Measurements from ENCODE around the gene TTC27. TPM values are rescaled to one million over a fixed set of nuclear protein-coding genes. Genes with fewer than 3 reads are reported as not detected.

The TTC27 gene
- polyA plus RNA-seq, 1 donor from 2014 or later = 11.1 TPM

DNA sequence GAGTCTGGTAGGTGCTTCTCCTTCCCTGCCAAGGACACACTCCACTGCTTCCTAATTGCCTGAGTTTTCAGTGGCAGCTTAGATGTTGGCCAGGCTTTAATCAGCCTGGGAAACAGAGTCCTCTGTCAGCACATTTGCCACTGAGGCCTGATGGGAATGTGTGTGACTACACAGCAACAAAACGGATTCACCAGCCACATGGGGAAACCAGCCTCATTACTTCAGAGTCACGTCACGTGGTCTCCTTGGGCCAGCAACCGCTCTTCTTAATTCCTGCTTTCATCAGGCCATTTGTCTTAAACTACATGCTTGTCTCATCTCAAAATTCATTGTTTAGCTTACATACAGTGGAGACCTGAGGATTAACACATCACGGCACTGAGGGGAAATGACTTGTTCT is 225.0 kb downstream of the TTC27 start:
- no peaks in the 10 kb centered on the region for H3K9me3 ChIP-seq (ENCODE audit: low read length)
- no peaks in the 10 kb centered on the region for H3K36me3 ChIP-seq (ENCODE audit: insufficient read depth, low read length)
- TF ChIP-seq, protein P1, sequence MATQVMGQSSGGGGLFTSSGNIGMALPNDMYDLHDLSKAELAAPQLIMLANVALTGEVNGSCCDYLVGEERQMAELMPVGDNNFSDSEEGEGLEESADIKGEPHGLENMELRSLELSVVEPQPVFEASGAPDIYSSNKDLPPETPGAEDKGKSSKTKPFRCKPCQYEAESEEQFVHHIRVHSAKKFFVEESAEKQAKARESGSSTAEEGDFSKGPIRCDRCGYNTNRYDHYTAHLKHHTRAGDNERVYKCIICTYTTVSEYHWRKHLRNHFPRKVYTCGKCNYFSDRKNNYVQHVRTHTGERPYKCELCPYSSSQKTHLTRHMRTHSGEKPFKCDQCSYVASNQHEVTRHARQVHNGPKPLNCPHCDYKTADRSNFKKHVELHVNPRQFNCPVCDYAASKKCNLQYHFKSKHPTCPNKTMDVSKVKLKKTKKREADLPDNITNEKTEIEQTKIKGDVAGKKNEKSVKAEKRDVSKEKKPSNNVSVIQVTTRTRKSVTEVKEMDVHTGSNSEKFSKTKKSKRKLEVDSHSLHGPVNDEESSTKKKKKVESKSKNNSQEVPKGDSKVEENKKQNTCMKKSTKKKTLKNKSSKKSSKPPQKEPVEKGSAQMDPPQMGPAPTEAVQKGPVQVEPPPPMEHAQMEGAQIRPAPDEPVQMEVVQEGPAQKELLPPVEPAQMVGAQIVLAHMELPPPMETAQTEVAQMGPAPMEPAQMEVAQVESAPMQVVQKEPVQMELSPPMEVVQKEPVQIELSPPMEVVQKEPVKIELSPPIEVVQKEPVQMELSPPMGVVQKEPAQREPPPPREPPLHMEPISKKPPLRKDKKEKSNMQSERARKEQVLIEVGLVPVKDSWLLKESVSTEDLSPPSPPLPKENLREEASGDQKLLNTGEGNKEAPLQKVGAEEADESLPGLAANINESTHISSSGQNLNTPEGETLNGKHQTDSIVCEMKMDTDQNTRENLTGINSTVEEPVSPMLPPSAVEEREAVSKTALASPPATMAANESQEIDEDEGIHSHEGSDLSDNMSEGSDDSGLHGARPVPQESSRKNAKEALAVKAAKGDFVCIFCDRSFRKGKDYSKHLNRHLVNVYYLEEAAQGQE (IDR thresholded peaks at IDR 0.05; ENCODE audit: borderline replicate concordance) = no peak
- TF ChIP-seq, protein P2, sequence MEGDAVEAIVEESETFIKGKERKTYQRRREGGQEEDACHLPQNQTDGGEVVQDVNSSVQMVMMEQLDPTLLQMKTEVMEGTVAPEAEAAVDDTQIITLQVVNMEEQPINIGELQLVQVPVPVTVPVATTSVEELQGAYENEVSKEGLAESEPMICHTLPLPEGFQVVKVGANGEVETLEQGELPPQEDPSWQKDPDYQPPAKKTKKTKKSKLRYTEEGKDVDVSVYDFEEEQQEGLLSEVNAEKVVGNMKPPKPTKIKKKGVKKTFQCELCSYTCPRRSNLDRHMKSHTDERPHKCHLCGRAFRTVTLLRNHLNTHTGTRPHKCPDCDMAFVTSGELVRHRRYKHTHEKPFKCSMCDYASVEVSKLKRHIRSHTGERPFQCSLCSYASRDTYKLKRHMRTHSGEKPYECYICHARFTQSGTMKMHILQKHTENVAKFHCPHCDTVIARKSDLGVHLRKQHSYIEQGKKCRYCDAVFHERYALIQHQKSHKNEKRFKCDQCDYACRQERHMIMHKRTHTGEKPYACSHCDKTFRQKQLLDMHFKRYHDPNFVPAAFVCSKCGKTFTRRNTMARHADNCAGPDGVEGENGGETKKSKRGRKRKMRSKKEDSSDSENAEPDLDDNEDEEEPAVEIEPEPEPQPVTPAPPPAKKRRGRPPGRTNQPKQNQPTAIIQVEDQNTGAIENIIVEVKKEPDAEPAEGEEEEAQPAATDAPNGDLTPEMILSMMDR (IDR thresholded peaks at IDR 0.05; ENCODE audit: poor library complexity, severe bottlenecking) = no peak
- no peaks in the 10 kb centered on the region for H3K79me2 ChIP-seq (replicated peaks; ENCODE audit: insufficient read depth, low read length)
- no peak overlapping the region for H3K27ac ChIP-seq (ENCODE audit: low read length)
- no peaks in the 10 kb centered on the region for H3K27me3 ChIP-seq (ENCODE audit: insufficient read depth, low read depth, low read length)
- no peak overlapping the region for H3K4me2 ChIP-seq (ENCODE audit: low read length)
- no peak overlapping the region for H3K9ac ChIP-seq (ENCODE audit: low read length)
- no peak overlapping the region for H3K4me3 ChIP-seq (ENCODE audit: low read length)
- H3F3A ChIP-seq (ENCODE audit: insufficient read depth, low read length, poor library complexity, severe bottlenecking) = no peaks in the 10 kb centered on the region
- no peak overlapping the region for H2AFZ ChIP-seq (ENCODE audit: low read depth, low read length)
- H3K9me2 ChIP-seq (ENCODE audit: insufficient read depth, low read length) = no peaks in the 10 kb centered on the region
- no peaks in the 10 kb centered on the region for H4K20me1 ChIP-seq (ENCODE audit: insufficient read depth)

DNA sequence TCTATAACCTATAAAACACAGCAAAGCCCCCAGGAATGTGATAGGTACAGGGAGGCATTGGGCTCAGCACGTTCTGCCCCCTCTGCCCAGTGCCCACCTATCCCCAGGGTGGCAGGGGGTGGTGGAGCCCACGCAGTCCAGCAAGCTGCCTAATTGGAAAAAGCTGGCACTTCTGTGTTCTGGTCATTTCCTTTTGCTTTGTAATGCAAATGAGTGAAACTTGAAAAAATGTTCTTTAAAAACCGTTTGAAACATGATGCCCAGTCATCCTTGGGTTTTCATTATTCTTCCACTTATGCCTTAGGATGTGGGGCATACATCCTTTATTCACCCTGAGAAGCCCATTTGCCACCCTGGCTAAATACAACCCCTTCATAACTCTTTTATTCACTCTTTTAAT is 229.0 kb downstream of the TTC27 start:
- H3K9me2 ChIP-seq (ENCODE audit: insufficient read depth, low read length) = no peaks in the 10 kb centered on the region
- H3K9me3 ChIP-seq (ENCODE audit: low read length) = no peaks in the 10 kb centered on the region
- H2AFZ ChIP-seq (ENCODE audit: low read depth, low read length) = no peak overlapping the region
- no peaks in the 10 kb centered on the region for H3K27me3 ChIP-seq (ENCODE audit: insufficient read depth, low read depth, low read length)
- H3K36me3 ChIP-seq (ENCODE audit: insufficient read depth, low read length) = no peaks in the 10 kb centered on the region
- H3K9ac ChIP-seq (ENCODE audit: low read length) = no peak overlapping the region
- TF ChIP-seq MXI1 (conservative IDR thresholded peaks at IDR 0.05; ENCODE audit: poor library complexity, severe bottlenecking) (no peak), POLR2AphosphoS5 (IDR thresholded peaks at IDR 0.05) (no peak), EP300 (conservative IDR thresholded peaks at IDR 0.05; ENCODE audit: poor library complexity, severe bottlenecking) (no peak), RAD21 (conservative IDR thresholded peaks at IDR 0.05) (no peak), EZH2 (IDR thresholded peaks at IDR 0.05; ENCODE audit: borderline replicate concordance, insufficient read depth, low read length, poor library complexity, severe bottlenecking) (no peak), TAF1 (IDR thresholded peaks at IDR 0.05; ENCODE audit: low read depth) (no peak), SMC3 (conservative IDR thresholded peaks at IDR 0.05; ENCODE audit: poor library complexity) (no peak)
- TF ChIP-seq, protein P2 (IDR thresholded peaks at IDR 0.05; ENCODE audit: poor library complexity, severe bottlenecking) = no peak
- TF ChIP-seq, protein P1 (IDR thresholded peaks at IDR 0.05; ENCODE audit: borderline replicate concordance) = no peak
- H3K4me3 ChIP-seq (ENCODE audit: low read length) = no peak overlapping the region
- H3F3A ChIP-seq (ENCODE audit: insufficient read depth, low read length, poor library complexity, severe bottlenecking) = no peaks in the 10 kb centered on the region
- no peaks in the 10 kb centered on the region for H3K79me2 ChIP-seq (replicated peaks; ENCODE audit: insufficient read depth, low read length)
- H3K27ac ChIP-seq (ENCODE audit: low read length) = no peak overlapping the region
- H4K20me1 ChIP-seq (ENCODE audit: insufficient read depth) = no peaks in the 10 kb centered on the region
- H3K4me2 ChIP-seq (ENCODE audit: low read length) = no peak overlapping the region

All from neural cell (in vitro differentiated cells).